AG10803 (cell line): ENCODE results near the gene LRRN3.

ENCODE experiments used
- DNase-seq: peaks from one replicate; pipeline ENCODE4 v3.0.0; 2010; ENCODE audit warnings: low read depth
- H3K4me3 ChIP-seq: 2 replicates; pipeline ENCODE4 v1.5.1; 2011; ENCODE audit warnings: mild to moderate bottlenecking, low read length, control low read depth
- TF ChIP-seq, protein P1 (sequence below): conservative IDR thresholded peaks from 2 replicates; pipeline ENCODE4 v1.5.1; 2011; ENCODE audit warnings: mild to moderate bottlenecking, low read length, control low read depth, inconsistent platforms

LRRN3 gene

DNA sequence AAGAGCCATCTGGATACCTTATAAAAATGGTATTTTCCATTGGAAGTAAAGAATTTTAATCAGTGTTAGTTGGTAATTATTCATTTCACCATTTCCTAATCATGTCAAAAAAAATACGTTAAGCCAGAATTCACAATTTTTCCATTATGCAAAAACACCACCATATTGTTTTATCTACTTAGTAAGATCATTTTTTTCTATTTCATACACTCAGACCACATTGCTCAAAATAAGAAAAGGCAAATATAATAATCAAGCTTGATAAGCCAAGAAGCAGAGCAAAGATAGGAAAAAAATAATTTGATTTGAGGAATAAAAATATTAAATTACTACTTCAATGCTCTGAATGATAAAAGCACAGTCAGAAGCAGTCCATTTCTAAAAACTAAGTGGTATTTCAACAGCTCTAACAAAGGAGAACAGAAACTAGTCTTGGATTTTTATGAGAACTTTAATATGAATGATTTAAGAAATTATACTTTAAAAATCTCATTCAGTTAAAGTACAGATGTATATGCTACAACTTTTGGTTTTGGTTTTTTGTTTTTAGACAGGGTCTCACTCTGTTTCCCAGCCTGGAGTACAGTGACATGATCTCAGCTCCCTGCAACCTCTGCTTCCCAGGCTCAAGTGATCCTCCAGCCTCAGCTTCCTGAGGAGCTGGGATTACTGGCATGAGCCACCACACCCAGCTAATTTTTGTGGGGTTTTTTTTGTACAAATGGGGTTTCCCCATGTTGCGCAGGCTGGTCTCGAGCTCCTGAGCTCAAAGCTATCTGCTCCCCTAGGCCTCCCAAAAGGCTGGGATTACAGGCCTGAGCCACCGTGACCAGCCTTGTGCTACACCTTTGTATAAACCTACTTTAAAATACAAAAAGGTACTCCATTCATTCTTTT, 46.6 kb downstream of the LRRN3 start:
- H3K4me3 ChIP-seq, result no peak overlapping the region
- TF ChIP-seq, protein P1, sequence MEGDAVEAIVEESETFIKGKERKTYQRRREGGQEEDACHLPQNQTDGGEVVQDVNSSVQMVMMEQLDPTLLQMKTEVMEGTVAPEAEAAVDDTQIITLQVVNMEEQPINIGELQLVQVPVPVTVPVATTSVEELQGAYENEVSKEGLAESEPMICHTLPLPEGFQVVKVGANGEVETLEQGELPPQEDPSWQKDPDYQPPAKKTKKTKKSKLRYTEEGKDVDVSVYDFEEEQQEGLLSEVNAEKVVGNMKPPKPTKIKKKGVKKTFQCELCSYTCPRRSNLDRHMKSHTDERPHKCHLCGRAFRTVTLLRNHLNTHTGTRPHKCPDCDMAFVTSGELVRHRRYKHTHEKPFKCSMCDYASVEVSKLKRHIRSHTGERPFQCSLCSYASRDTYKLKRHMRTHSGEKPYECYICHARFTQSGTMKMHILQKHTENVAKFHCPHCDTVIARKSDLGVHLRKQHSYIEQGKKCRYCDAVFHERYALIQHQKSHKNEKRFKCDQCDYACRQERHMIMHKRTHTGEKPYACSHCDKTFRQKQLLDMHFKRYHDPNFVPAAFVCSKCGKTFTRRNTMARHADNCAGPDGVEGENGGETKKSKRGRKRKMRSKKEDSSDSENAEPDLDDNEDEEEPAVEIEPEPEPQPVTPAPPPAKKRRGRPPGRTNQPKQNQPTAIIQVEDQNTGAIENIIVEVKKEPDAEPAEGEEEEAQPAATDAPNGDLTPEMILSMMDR, result no peak
- DNase-seq, result peak; percentile 33

DNA sequence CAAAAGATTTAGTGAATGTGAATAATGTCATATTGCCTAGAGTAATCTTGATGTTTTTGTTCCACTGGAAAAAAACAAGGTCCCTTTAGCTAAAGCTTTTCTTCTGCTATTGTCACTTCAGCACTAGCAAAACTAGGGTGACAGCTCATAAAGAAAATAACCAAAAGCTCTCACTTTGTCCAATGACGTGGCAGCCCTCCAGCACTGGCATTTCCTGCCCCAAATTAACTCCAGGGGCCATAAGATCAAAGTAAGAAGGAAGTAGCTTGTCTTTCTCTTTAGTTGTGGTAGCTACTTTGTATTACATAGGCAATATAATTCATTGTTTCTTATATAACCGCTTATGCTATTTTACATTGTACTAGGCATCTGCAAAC, 47.3 kb downstream of the LRRN3 start:
- DNase-seq, result peak; percentile 60
- H3K4me3 ChIP-seq, result no peak overlapping the region
- TF ChIP-seq, protein P1, result no peak

GRCh38 chr7:111138586-111138985, 47.7 kb downstream of the LRRN3 start:
- no peak overlapping the region for H3K4me3 ChIP-seq
- peak; percentile 1 for DNase-seq
- TF ChIP-seq, protein P1, result no peak

DNA sequence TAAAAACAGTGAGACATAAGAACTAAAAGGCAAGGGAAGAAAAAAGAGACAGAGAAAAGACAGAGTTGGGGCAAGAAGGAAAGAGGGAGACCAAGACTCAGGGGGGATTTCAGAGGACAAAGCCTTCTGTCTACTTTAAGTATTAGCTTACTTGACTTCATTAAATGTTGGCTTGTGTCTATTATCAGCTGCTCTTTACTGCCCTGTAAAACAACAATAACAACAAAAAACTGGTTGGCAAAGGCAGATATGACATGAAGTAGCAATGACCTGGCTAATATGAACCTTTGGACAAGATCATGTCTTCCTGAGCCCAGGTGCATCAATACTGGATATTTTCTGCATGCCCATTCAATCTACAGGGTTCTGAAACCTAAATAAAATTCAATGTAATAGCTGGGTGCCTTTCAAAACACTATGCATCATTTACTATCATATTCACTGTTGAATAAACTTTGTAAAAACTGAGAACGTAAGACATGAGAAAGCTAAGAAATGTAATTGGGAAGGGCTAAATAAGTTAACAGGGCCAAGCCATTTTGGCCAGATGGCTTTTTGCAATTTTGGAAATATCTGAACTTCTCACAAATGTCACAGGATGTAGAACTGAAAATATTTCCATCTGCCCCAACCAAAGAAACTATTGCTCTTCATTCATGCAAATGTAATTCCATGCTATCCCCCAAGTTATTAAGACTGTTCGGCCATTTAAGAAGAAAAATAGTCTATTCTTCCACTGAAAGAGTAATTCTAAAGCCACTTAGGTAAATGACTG, 49.4 kb downstream of the LRRN3 start:
- no peak overlapping the region for H3K4me3 ChIP-seq
- no peak for DNase-seq
- TF ChIP-seq, protein P1, result no peak

DNA sequence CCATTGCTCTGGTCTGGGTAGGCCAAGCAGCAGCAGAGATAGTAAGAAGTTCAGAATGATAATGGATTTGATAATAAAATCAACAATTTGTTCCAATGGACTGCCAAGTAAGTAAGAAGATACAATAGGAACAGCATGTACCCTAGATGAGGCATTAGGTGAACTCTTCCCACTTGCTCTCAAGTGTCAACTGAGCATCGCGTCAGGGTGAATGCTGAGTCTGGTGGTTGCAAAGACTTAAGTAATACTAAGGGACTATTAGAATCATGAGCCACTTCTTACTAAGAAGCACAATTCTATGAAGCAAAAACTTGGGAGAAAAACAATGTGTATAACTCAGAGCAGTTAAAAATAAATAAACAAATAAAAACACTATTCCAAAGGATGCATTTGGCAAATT, 54.5 kb downstream of the LRRN3 start:
- TF ChIP-seq, protein P1, result no peak
- no peak overlapping the region for H3K4me3 ChIP-seq

GRCh38 chr7:111146136-111146535, 55.2 kb downstream of the LRRN3 start:
- no peak overlapping the region for H3K4me3 ChIP-seq
- no peak for DNase-seq
- TF ChIP-seq, protein P1, result no peak

More for the DNA sequence above, 54.5 kb downstream of the LRRN3 start:
- no peak for DNase-seq
